NCI-H1694 (cell line): ENCODE measurements around the gene WNT7B.
A peak's percentile ranks its signal among the peaks of the same experiment; 100 is the strongest.

Experiments
- DNase-seq: peaks from one replicate; lab custom pipeline; 2025; lab: John Stamatoyannopoulos, UW

WNT7B gene

DNA sequence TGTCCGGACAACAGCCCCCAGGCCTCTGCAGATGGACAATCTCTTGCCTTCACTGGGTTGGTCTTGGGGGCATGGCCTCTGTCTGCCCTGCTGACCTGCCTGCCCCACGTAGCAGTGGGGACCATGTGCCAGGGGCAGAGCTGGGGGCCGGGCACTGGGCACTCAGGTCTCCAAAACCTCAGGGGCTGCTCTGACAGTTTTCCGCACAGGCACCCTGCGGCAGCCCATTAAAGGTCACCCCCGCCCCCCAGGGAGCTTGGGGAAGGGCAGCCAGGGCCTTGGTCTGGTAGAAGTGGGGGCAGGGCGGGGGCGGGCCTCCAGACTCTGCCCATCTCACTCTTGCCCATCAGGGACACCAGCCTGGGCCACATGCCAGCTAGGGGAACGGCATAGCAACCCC is 49.9 kb downstream of the WNT7B start:
- no peak for DNase-seq

- no peak for DNase-seq
Measured at GRCh38 chr22:45926433-45926832, 50.5 kb downstream of the WNT7B start.

GRCh38 chr22:45925811-45926351 is 51.1 kb downstream of the WNT7B start:
- DNase-seq: no peak

GRCh38 chr22:45923835-45924234 is 53.1 kb downstream of the WNT7B start:
- DNase-seq: no peak

DNA sequence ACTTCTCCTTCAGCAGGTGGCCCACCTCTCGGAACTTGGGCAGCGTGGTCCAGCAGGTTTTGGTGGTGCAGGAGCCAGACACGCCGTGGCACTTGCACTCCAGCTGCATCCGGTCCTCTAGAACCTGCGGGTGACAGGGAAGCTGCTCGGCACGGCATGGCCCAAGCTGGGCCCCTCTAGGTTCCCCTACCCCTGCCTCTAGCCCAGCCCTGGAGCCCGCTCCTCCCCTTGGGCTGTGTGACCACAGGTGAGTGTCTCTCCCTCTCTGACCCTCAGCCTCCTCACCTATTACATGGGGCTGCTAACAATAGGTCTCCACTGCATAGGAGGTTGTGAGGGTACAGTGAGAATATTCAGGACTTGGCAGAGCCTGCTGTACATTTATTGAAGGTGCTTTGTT is 53.8 kb downstream of the WNT7B start:
- DNase-seq: no peak

- no peak for DNase-seq
Measured at GRCh38 chr22:45922661-45923060, 54.3 kb downstream of the WNT7B start.

DNA sequence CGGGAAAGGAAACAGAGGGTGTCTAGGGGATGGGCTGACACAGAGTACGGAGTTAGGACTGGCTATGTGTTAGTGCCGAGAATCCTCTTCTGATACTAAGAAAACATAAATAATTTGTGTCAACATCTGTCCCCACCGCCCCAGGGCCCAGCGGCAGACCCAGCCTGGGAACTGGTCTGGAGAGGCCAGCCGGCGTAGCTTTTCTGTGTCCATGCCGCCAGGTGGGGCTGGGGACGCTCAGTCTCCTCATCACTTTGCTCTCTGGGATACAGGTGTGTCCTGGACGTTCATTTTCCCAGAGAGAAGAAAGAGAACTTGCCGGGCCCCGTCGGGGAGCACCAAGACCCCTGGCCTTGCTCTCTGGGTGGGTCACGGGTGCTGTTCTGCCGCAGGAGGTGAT is 54.7 kb downstream of the WNT7B start:
- no peak for DNase-seq

DNA sequence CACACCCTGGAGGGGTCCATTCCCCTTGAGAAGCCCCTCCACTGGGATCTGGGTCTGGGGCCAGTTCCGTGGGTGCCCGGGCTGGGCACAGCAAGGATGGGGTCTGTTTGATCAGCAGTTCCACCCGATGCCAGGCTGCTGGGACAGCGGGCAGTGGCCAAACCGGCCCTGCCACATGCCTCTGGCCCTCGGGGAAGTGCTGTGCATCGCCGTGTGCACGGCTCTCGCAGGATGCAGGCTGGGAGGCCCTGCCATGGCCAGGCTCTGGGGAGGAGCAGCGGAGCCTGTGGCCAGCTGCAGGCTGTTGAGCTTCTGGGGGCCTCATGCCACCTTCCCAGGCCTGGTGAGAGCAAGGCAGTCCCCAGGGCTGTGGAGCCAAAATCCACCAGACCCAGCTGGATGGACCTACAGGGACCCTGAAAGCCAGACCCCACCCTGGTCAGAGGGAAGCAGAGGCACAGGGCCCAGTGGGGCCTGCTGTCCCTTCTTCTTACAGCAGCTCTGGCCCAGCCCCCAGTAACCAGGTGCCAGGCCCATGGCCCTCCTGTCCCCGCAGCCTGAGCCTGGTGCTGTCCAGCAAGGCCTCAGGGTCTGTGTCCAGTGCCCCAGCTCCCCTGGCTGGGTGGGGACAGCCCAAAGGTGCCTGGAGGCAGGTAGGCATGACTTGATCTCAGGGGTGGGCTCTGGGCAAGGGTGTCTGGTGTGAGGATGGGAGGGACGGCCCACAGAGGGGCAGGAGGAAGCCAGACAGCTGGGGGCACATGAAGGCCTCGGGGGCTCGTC is 57.3 kb downstream of the WNT7B start:
- DNase-seq: no peak

DNA sequence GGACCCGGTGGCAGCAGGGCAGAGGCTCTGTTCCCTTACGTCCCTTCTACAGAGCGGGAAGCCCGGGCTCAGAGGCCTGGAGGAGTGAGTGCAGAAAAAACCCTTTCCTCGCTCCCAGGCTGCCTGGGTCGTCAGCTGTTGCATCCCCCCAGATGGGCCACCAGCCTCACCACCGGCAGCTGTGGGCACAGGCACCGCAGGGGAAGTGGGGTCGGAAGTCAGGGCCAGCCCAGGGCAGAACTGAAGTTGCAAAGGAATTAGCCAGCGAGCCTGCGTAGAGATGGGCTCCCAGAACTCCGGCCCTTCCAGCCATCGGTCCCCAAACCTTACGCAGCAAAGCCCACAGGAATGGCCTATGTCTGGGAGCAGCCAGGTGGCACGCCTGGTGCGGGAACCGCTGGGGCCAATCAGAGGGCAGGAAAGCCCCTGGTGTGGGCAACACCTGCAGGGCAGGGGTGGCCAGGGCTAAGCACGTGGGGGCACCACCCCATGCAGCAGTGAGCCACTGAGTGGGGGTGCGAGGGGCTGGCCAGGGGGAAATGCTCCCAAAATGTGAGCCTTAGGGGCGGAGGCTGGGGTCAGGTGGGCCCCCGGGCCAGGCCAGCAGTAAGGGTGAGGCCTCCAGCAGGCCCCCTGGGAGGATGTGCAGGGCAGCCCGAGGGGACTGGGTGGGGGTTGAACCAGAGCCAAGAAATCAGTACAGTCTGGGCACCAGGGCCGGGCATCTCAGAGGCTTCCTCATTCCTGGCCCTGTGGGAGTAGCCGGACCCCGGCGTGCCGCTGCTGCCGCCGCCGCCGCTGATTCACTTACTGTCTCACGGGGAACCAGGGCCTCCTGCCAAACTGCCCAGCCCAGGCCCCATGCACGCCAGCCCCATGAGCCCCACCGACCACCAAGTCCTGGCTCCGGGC is 58.2 kb downstream of the WNT7B start:
- no peak for DNase-seq

DNA sequence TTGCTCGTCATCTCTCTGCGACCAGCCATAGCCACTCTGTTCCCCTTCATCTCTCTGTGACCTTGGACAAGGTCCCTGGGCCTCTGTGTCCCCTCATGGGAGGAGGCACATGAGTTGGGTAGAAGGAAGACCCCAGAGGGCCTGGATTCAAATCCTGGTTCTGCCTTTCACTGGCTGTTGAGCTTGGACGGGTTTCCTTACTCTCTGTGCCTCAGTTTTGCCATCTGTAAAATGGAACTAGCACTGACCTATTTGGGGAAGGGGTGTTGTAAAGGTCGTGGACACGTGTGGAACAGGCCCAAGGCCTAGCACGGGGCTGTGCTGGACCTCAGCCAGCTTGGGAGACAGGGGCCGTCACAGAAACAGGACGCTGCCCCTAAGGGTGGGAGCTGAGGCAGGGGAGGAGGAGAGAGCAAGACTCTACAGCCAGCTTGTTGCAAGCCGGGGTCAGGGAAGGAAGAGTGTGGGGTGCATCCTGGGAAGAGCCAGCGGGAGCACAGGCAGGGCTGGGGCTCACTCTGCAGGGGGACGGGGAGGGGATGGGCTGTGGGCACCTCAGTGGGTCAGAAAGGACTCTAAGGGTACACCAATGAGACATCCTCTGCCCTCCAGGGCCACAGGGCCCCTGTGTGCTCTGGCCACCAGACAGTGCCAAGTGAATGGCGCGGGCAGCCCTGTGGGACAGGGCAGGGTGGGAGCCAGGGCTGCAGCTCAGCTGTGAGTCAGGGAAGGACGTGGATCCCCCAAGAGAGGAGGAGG is 59.1 kb downstream of the WNT7B start:
- no peak for DNase-seq

GRCh38 chr22:45917146-45917545 is 59.8 kb downstream of the WNT7B start:
- no peak for DNase-seq

DNA sequence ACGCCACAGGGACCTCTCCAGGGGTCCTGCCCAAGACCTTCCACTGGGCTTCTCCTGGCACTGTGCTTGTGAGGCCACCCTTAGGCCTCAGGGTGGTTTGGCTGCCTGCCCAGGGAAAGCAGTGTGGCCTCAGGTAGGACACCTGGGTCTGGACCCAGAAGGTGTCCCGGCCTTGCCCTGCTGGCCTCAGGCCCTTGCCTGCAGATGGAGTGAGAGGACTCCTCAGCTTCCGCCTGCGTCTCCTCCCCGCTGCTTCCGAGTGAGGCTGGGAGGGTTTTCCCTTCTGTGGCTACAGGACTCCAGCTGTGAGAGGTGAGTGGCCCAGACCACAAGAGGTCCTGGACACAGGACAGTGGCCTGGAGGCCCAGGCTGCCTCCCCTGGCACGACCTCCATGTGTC is 60.4 kb downstream of the WNT7B start:
- DNase-seq: no peak

DNA sequence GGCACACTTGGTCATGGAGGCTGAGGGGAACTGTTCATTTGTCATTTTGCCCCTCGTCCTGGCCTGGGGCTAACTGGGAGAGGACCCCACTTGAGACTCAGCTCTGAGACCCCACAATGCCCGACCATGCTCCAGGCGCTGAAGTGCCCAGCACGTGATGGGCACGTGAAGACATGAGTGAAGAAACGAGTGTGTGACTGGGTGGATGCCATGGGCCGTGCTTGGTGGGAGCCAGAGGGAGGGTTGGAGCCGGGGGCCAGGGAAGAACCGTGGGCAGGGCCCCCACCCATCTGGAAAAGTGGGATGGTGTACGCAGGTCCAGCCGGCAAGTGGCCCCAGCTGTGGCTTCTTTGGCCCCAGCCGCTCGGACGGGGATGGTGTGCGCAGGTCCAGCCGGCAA is 61.1 kb downstream of the WNT7B start:
- no peak for DNase-seq

DNA sequence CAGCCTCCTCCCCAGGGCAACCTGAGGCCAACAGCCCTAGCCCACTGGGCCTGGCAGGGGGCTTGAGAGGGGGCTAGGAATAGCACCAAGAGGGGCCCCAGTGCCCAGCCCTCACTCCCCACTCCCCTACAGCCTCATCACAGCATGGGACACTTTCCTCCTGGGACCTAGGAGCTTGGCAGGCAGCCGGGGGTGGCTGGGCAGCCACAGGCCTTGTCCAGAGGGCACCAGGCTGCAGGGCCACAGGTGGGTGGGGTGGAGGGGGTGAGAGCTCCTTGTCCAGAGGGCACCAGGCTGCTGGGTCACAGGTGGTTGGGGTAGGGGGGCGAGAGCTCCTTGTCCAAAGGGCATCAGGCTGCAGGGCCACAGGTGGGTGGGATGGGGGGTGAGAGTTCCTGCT is 61.8 kb downstream of the WNT7B start:
- DNase-seq: no peak

DNA sequence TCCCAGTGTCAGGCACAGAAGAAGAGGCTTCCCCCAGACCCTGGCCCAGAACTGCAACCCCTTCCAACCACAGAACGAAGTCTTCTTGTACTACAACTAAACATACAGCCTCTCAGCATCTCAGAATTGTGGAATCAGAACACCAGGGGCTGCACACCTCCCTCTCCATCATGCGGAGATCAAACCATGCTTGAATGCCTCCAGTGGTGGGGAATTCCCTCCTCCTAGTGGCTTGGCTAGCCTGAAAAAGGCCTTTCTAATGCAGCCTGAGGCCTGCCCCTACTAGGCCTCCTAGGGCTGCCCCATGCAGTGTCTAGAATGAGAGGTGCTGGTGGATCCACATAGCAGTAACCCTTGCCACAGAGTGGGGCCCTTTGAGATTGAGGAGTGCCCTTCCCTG is 62.7 kb downstream of the WNT7B start:
- no peak for DNase-seq

DNA sequence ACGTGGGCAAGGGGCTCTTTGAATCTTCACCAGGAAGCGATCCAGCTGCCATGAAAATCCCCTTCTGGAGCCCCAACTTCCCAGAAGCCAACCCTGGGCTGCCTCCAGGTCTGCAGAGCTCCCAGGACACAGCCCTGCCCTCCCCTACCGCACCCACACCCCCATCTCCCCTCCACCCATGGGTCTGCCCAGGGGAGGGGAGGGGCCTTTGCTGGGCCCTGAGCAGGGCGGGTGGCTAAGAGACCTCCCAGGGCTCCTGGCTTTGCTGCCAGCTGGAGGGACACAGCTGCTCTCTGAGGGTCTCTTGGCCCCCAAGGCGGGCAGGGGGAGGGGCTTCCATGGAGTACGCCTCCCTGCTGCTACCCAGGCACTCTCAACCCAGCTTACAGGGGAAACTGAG is 64.1 kb downstream of the WNT7B start:
- no peak for DNase-seq

GRCh38 chr22:45911601-45912271 is 65.2 kb downstream of the WNT7B start:
- peak; percentile 30 for DNase-seq

DNA sequence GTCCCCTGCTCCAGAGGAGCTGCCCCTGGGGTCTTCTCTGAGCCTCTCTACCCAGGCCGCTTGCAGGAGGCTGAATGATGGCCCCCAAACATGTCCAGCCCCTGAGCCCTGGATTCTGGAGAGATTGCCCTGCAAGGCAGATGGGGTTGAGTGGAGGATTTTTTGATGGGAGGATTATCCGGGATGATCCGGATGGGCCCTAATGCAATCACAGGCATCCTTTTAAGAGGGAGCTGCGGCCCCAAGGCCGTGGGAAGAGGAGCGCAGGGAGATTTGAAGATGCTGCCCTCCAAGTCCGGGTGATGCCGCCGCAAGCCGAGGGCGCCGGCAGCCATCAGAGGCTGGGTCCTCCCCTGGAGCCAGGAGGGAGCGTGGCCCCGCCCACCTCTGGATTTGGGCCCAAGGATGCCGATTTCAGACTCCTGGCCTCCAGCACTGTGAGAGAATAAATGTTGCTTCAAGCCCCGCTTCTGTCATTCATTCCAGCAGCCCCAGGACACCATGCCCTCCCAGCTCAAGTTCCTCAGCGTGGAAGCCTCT is 66.0 kb downstream of the WNT7B start:
- no peak for DNase-seq

- no peak for DNase-seq
Measured at GRCh38 chr22:45908961-45909360, 68.0 kb downstream of the WNT7B start.

DNA sequence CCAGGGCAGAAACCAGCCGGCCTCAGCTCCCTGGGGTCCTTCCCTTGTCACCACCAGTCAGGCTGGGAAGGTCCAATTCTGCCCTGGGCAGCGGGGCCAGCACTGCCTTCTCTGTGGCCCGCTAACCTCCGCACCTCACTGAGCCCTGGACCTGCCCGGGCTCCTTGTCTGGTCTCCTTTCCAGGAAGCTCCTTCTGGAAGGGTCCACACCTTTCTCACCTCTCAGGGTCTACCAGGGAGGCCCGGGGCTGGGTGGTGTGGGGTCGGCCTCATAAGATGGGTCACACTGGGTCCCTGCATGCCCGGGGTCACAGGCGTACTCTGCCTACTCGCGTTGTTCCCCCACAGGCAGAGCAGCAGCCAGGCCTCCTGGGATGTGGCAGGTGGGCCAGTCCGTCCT is 69.0 kb downstream of the WNT7B start:
- DNase-seq: no peak

- no peak for DNase-seq
Measured at GRCh38 chr22:45907378-45907777, 69.6 kb downstream of the WNT7B start.
